Testis (tissue), 3 donors: ENCODE measurements around the gene ARL3. TPM values are rescaled to one million over a fixed set of nuclear protein-coding genes. Genes with fewer than 3 reads are reported as not detected.

ENCODE experiments used
- DNase-seq: peaks from one replicate; pipeline ENCODE4 v3.0.0-alpha.2; 2019
- H3K27ac ChIP-seq, 2 donors: fragments of 200-600 bp; sonication (generic); one replicate each; pipeline ENCODE4 v1.5.1; 2019
- H3K27me3 ChIP-seq: fragments of 200-600 bp; sonication (generic); one replicate; pipeline ENCODE4 v1.5.1; 2019
- H3K36me3 ChIP-seq: fragments of 200-600 bp; sonication (generic); one replicate; pipeline ENCODE4 v1.5.1; 2017; ENCODE audit warnings: low read depth; ENCODE audit errors: missing control alignments
- H3K4me1 ChIP-seq: fragments of 200-600 bp; sonication (generic); one replicate; pipeline ENCODE4 v1.5.1; 2019
- H3K4me3 ChIP-seq, 2 donors: fragments of 200-600 bp; sonication (generic); one replicate each; pipeline ENCODE4 v1.5.1; 2017 to 2019
- H3K9me3 ChIP-seq: fragments of 200-600 bp; sonication (generic); one replicate; pipeline ENCODE4 v1.5.1; 2017
- POLR2A ChIP-seq: fragments of 450-650 bp; IDR thresholded peaks from one replicate; pipeline ENCODE4 v1.6.1; 2017; ENCODE audit warnings: antibody characterized with exemption, mild to moderate bottlenecking, moderate library complexity
- WGBS, 2 donors: methylation state at CpG; one replicate each; pipeline ENCODE4 v1.1.5; 2018; 5-methylcytosine and 5-hydroxymethylcytosine counted together
- intact Hi-C: fragments of 100-400 bp; cut with DNase I; formaldehyde crosslinking; loops from one replicate; pipeline ENCODE4 v1.15.1; 2023; ENCODE audit warnings: low total_unique reads
- polyA plus RNA-seq: library from polyadenylated mRNA; stranded (reverse); fragments of 350-450 nt; fragmentation: Illumina TruSeq; extraction: RNeasy Lipid Tissue Mini Kit (QIAGEN cat#74804); gene quantifications from one replicate; pipeline ENCODE4 v1.2.3, GENCODE V29; 2014; ENCODE audit warnings: low read depth, low replicate concordance; ENCODE audit not compliant: insufficient read depth
- total RNA-seq, 2 donors: library from RNA; depleted of rRNA; stranded (reverse); fragments of >200 nt; gene quantifications; one replicate each; pipeline ENCODE4 v1.2.3, GENCODE V29; 2016
- TF ChIP-seq, protein P1 (sequence below), 3 experiments: fragments of 450-650 bp in 2 of 3; fragments of 200-600 bp in 1 of 3; sonication (generic) in 1 of 3; IDR thresholded peaks; one replicate each; pipeline ENCODE4 v1.5.1; 2016 to 2019; ENCODE audit warnings: antibody characterized with exemption in 3 of 3, mild to moderate bottlenecking in 2 of 3, moderate library complexity in 1 of 3

Gene ARL3
- total and polyA plus RNA-seq, 3 donors from 2014 or later, result 10.8 to 25.2 (median 10.9) TPM

- WGBS, 2 donors, result 40 to 51% methylated on average over 6 to 11 of the region's 11 CpGs
- Histone ChIP-seq H3K4me3 (no peak overlapping the region), H3K27me3 (no peaks in the 10 kb centered on the region), H3K9me3 (no peaks in the 10 kb centered on the region), H3K36me3 (no peaks in the 10 kb centered on the region), H3K4me1 (peaks cover 91% of the 10 kb centered on the region), H3K27ac (peak overlapping the region; percentile 80 to 84)
- TF ChIP-seq, protein P1, sequence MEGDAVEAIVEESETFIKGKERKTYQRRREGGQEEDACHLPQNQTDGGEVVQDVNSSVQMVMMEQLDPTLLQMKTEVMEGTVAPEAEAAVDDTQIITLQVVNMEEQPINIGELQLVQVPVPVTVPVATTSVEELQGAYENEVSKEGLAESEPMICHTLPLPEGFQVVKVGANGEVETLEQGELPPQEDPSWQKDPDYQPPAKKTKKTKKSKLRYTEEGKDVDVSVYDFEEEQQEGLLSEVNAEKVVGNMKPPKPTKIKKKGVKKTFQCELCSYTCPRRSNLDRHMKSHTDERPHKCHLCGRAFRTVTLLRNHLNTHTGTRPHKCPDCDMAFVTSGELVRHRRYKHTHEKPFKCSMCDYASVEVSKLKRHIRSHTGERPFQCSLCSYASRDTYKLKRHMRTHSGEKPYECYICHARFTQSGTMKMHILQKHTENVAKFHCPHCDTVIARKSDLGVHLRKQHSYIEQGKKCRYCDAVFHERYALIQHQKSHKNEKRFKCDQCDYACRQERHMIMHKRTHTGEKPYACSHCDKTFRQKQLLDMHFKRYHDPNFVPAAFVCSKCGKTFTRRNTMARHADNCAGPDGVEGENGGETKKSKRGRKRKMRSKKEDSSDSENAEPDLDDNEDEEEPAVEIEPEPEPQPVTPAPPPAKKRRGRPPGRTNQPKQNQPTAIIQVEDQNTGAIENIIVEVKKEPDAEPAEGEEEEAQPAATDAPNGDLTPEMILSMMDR (IDR thresholded peaks at IDR 0.05), result no peak
- TF ChIP-seq POLR2A, result no peak
- DNase-seq, result peak; percentile 72
- intact Hi-C loops, result no loop called here
These were observed 85.7 kb downstream of the ARL3 start for GRCh38 chr10:102628451-102628911.

GRCh38 chr10:102627736-102628293, 86.4 kb downstream of the ARL3 start:
- Histone ChIP-seq H3K9me3 (no peaks in the 10 kb centered on the region), H3K27ac (peak overlapping the region; percentile 80 to 84), H3K4me3 (no peak overlapping the region), H3K4me1 (peaks cover 84% of the 10 kb centered on the region), H3K27me3 (no peaks in the 10 kb centered on the region), H3K36me3 (no peaks in the 10 kb centered on the region)
- DNase-seq, result no peak
- TF ChIP-seq POLR2A, result no peak
- TF ChIP-seq, protein P1 (IDR thresholded peaks at IDR 0.05), result no peak
- WGBS, 2 donors, result 35 to 40% methylated on average over 7 to 9 of the region's 9 CpGs
- intact Hi-C loops, result no loop called here

GRCh38 chr10:102627291-102627735, 86.9 kb downstream of the ARL3 start:
- 41 to 52% methylated on average over 9 to 12 of the region's 12 CpGs for WGBS, 2 donors
- H3K4me1 ChIP-seq, result peaks cover 80% of the 10 kb centered on the region
- no peaks in the 10 kb centered on the region for H3K36me3 ChIP-seq
- intact Hi-C loops, result no loop called here
- H3K4me3 ChIP-seq, result no peak overlapping the region
- TF ChIP-seq, protein P1 (IDR thresholded peaks at IDR 0.05), result no peak
- no peak for TF ChIP-seq POLR2A
- H3K27me3 ChIP-seq, result no peaks in the 10 kb centered on the region
- peak overlapping the region; percentile 80 to 84 for H3K27ac ChIP-seq
- H3K9me3 ChIP-seq, result no peaks in the 10 kb centered on the region
- DNase-seq, result no peak

DNA sequence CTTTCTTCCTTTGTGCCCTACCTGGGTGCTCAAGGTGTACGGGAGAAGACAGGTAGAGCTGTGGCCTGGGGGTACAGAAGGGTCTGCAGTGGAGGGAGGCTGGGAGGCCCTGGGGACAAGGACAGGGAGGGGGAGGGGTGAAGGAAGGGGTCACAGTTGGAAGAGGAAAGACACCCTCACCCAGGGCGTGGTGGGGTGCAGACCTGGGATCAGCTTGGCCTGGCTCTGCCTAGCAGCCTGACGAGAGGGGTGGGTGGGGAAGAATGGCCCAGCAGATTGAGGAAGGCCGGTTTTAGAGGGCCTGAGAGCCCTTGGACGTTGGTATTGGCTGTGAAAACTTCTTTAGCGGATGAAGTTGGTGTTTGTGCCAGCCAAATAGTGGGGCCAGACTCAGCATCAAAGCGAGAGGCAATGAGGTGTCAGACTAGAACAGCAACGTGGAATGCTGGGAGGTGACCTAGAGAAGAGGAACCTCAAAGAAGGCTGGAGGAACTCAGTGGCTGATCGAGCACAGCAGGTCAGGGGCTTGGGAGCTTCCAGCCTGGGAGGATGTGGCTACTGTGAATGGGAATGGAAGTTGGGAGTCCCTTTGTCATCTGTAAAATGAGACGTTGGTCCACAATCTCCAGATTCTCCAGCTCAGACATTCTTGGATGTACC, 88.0 kb downstream of the ARL3 start:
- intact Hi-C loops, result no loop called here
- WGBS, 2 donors, result 77 to 79% methylated on average over 10 of the region's 10 CpGs
- no peaks in the 10 kb centered on the region for H3K9me3 ChIP-seq
- no peaks in the 10 kb centered on the region for H3K27me3 ChIP-seq
- H3K27ac ChIP-seq, result peak overlapping the region; percentile 80 to 84
- no peaks in the 10 kb centered on the region for H3K36me3 ChIP-seq
- DNase-seq, result no peak
- TF ChIP-seq, protein P1 (IDR thresholded peaks at IDR 0.05), result no peak
- TF ChIP-seq POLR2A, result no peak
- H3K4me1 ChIP-seq, result peaks cover 80% of the 10 kb centered on the region
- no peak overlapping the region for H3K4me3 ChIP-seq
